K562 treated with DMSO at 1 percent for 4 hours (cell line): ENCODE results near the gene TRIM9. TPM values are rescaled to one million over a fixed set of nuclear protein-coding genes. Genes with fewer than 3 reads are reported as not detected.

Experiments used
- total RNA-seq: library from RNA; unstranded; fragments of 300-600 nt; gene quantifications from 2 replicates; pipeline ENCODE4 v1.2.3, GENCODE V29; 2022; ENCODE audit not compliant: insufficient read depth

Gene TRIM9
- not detected in 2 replicates for total RNA-seq

GRCh38 chr14:51094901-51095853 is at the start of gene TRIM9:
TSS of gene TRIM9 (minus strand) at chr14:51095105. CDS start at chr14:51094939, 166 bp downstream.

DNA sequence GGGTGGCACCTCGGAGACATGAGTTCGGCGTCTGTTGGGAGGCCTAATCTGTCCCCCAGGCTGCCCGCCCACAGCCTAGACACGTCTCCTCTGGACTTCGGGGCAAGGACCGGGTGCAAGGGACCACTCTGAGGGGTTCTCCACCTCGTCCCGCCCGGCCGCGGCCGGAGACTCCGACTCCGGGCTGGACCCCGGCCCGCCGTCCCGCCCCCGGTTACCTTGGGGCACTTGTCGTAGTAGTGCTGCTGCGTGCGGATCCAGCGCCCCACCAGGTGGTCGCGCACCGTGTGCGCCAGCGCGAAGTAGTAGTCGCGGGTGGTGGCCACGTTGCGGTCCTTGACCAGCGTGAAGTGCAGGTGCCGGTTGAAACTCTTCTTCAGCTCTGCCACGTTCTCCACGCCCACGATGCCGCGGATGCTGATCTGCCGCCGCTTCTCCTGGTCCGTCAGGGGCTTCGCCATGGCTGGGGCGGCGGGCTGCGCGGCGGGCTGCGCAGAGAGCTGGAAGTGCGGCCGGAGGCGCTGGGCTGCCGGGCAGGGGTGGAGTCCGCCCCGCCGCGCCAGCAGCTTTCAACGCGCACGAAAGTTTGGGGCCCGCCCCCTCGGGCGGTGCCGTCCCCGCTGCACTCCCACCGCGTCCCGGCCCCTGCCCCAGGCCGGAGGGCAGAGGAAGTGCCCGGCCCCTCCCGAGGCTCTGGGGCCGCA is 150.8 kb downstream of the TRIM9 start, which contains the start of gene PYGL:
Gene PYGL (minus strand): TSS at position 541 of the 704 bp plus-strand sequence. CDS start 80 bp downstream, at position 461.

Other genes starting within 250 kb of the TRIM9 start
- gene ABHD12B, start 223.1 kb downstream of the TRIM9 start, total RNA-seq, result not detected in 2 replicates
- 46.4 and 48.3 TPM in 2 replicates for gene PYGL, start 150.6 kb downstream of the TRIM9 start, total RNA-seq
- 11.4 and 14.8 TPM in 2 replicates for gene TMX1, start 145.1 kb upstream of the TRIM9 start, total RNA-seq